ENCODE results near the gene CMIP. TPM values are rescaled to one million over a fixed set of nuclear protein-coding genes. Genes with fewer than 3 reads are reported as not detected.

The CMIP gene
- polyA plus RNA-seq, 3 donors: 0.85 to 61.9 (median 0.93) TPM

DNA sequence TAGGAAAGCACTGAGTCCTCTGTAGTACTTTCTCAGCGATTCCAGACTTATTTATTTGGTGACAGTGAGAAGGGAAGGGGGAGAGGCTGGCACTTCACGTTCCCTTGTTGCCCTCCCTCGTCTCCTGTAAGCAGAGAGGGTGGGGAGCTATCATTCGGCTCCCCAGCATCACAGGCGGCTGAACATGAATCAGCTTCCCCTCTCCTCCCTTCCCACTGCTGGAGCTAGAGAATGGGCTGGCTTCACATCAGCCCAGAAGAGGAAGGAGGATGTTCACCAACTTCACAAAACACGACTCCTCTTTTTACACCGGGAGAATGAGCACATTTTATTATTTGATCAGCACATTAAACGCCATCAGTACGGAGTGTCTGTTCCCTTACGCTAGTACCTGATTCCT lies 6.7 kb upstream of the CMIP start:
- peaks cover 22 to 30% of the 10 kb centered on the region in 2 donors for H3K4me1 ChIP-seq (ENCODE audit: control insufficient read depth in 1 of 2, insufficient read depth in 2 of 2, low read length in 2 of 2)
- H3K27me3 Mint-ChIP-seq (ENCODE audit: low read depth in 3 of 3): peaks cover 10 to 28% (median 15%) of the 10 kb centered on the region in 3 donors
- H3K4me2 ChIP-seq (replicated peaks; ENCODE audit: extremely low read depth, low read length, poor library complexity, severe bottlenecking): peak overlapping the region; percentile 2
- peak overlapping the region in 1 of 2 donors; percentile 24 for H3K4me3 Mint-ChIP-seq
- peak; percentile 81 to 86 (median 84) for DNase-seq
- 70% methylated on average over 4 of the region's 10 CpGs for WGBS (ENCODE audit: insufficient coverage)
- H3K9me3 ChIP-seq (replicated peaks in 1 of 2; ENCODE audit: control insufficient read depth in 1 of 2, insufficient read depth in 1 of 2, low read length in 2 of 2): no peaks in the 10 kb centered on the region
- no peaks in the 10 kb centered on the region for H3K36me3 ChIP-seq (replicated peaks in 1 of 2; ENCODE audit: control insufficient read depth in 1 of 2, insufficient read depth in 2 of 2, low read length in 2 of 2)
- H3K9me3 Mint-ChIP-seq: no peaks in the 10 kb centered on the region
- no peak overlapping the region for H3K4me3 ChIP-seq (replicated peaks in 1 of 3; ENCODE audit: low read depth in 2 of 3, low read length in 3 of 3)
- peaks cover 0 to 4% of the 10 kb centered on the region in 2 donors for H3K27me3 ChIP-seq (ENCODE audit: control insufficient read depth in 2 of 2, insufficient read depth in 2 of 2, low read length in 2 of 2)
- H4K20me1 ChIP-seq (ENCODE audit: insufficient read depth, low read length): no peaks in the 10 kb centered on the region
- no peaks in the 10 kb centered on the region for H3K79me2 ChIP-seq (ENCODE audit: insufficient read depth, low read length)
- H2AFZ ChIP-seq (ENCODE audit: insufficient read depth, low read depth, low read length, poor library complexity, severe bottlenecking): no peak overlapping the region
- intact Hi-C loops (cut with micrococcal nuclease): no loop called here
- peaks cover 38% of the 10 kb centered on the region for H3K4me1 Mint-ChIP-seq
- peak overlapping the region; percentile 23 to 30 for H3K27ac ChIP-seq (ENCODE audit: low read depth in 1 of 2, low read length in 2 of 2)
- H3K27ac Mint-ChIP-seq: peak overlapping the region in 6 of 7 donors; percentile 3 to 84 (median 48)
- H3K9ac ChIP-seq (ENCODE audit: insufficient read depth, low read length, poor library complexity, severe bottlenecking): no peak overlapping the region
- TF ChIP-seq, protein P1, sequence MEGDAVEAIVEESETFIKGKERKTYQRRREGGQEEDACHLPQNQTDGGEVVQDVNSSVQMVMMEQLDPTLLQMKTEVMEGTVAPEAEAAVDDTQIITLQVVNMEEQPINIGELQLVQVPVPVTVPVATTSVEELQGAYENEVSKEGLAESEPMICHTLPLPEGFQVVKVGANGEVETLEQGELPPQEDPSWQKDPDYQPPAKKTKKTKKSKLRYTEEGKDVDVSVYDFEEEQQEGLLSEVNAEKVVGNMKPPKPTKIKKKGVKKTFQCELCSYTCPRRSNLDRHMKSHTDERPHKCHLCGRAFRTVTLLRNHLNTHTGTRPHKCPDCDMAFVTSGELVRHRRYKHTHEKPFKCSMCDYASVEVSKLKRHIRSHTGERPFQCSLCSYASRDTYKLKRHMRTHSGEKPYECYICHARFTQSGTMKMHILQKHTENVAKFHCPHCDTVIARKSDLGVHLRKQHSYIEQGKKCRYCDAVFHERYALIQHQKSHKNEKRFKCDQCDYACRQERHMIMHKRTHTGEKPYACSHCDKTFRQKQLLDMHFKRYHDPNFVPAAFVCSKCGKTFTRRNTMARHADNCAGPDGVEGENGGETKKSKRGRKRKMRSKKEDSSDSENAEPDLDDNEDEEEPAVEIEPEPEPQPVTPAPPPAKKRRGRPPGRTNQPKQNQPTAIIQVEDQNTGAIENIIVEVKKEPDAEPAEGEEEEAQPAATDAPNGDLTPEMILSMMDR (IDR thresholded peaks at IDR 0.05): no peak
- H3K36me3 Mint-ChIP-seq: no peaks in the 10 kb centered on the region

DNA sequence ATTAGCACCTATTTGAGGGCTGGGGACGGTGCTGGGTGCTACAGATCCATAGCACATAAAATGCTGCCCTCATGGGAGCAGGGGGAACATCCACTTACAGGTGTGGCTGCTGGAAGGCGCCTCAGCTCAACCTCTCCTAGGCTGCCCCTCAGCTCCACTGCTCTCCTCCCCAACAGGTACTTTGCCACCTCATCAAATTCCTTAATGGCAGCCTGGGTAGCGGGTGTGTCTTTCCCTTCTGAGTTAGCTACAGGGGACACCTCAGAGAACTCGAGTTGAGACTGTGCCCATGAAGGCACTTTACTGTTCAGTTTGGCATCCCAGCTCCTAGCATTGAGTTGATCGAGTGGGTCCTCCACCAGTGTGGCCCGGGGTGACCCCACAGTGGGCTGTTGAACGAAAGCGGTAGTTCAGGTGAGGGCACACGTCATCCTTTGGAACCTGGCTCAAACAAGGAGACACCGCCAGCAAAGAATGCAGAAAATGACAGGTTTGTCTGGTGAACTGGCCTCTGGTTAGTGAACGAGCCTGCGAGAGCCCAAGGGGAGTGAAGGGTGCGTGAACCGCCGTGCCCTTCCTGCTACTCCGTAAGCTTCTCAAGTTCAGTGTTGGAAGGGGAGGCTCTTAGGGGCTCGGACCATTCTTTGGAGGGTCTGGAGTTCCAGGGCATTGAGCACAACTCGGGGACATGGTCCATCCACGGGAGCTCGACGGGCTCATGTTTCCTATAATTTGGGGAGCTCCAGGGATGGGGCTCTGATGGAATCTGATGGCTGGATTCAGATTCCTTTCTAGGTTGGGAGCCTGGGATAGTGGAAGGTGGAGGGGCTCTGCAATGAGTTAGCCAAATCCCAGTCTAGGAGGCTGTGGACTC lies 3.5 kb upstream of the CMIP start:
- Histone ChIP-seq H3K27me3 (ENCODE audit: control insufficient read depth in 2 of 2, insufficient read depth in 2 of 2, low read length in 2 of 2) (peaks cover 0 to 4% of the 10 kb centered on the region in 2 donors), H3K9me3 (replicated peaks in 1 of 2; ENCODE audit: control insufficient read depth in 1 of 2, insufficient read depth in 1 of 2, low read length in 2 of 2) (no peaks in the 10 kb centered on the region), H4K20me1 (ENCODE audit: insufficient read depth, low read length) (peaks cover 8% of the 10 kb centered on the region), H3K4me1 (ENCODE audit: control insufficient read depth in 1 of 2, insufficient read depth in 2 of 2, low read length in 2 of 2) (peaks cover 24 to 32% of the 10 kb centered on the region in 2 donors), H3K4me3 (replicated peaks in 1 of 3; ENCODE audit: low read depth in 2 of 3, low read length in 3 of 3) (no peak overlapping the region), H3K79me2 (ENCODE audit: insufficient read depth, low read length) (peaks cover 12% of the 10 kb centered on the region), H3K27ac (ENCODE audit: low read depth in 1 of 2, low read length in 2 of 2) (no peak overlapping the region), H3K4me2 (replicated peaks; ENCODE audit: extremely low read depth, low read length, poor library complexity, severe bottlenecking) (no peak overlapping the region), H3K36me3 (replicated peaks in 1 of 2; ENCODE audit: control insufficient read depth in 1 of 2, insufficient read depth in 2 of 2, low read length in 2 of 2) (no peaks in the 10 kb centered on the region), H2AFZ (ENCODE audit: insufficient read depth, low read depth, low read length, poor library complexity, severe bottlenecking) (no peak overlapping the region), H3K9ac (ENCODE audit: insufficient read depth, low read length, poor library complexity, severe bottlenecking) (no peak overlapping the region)
- Mint-ChIP-seq H3K27me3 (ENCODE audit: low read depth in 3 of 3) (peaks cover 10 to 31% (median 15%) of the 10 kb centered on the region in 3 donors), H3K36me3 (peaks cover 2 to 3% of the 10 kb centered on the region in 2 donors), H3K9me3 (peaks cover 0 to 2% (median 0%) of the 10 kb centered on the region in 7 donors), H3K4me3 (peak overlapping the region in 1 of 2 donors; percentile 7), H3K4me1 (peaks cover 39% of the 10 kb centered on the region), H3K27ac (peak overlapping the region in 1 of 7 donors; percentile 57)
- 88% methylated on average over 21 of the region's 21 CpGs for WGBS (ENCODE audit: insufficient coverage)
- intact Hi-C loops (cut with micrococcal nuclease): no loop called here
- TF ChIP-seq, protein P1 (IDR thresholded peaks at IDR 0.05): no peak
- DNase-seq: no peak

All from CD14-positive monocyte (primary cell).